GM23338 (cell line): ENCODE data around the gene ZDHHC13. TPM values are rescaled to one million over a fixed set of nuclear protein-coding genes. Genes with fewer than 3 reads are reported as not detected.

ENCODE experiments used
- ATAC-seq: fragments of 200-7000 bp; cut with Tn5 transposase; 3 replicates; pipeline ENCODE4 v1.9.1; 2020
- DNase-seq: peaks from one replicate; pipeline ENCODE4 v3.0.0-alpha.2; 2015; ENCODE audit warnings: low spot score
- H2AFZ ChIP-seq: fragments of 200-600 bp; sonication (generic); 2 replicates; pipeline ENCODE4 v1.8.0; 2016; ENCODE audit warnings: antibody characterized with exemption, mild to moderate bottlenecking, moderate library complexity
- H3F3A ChIP-seq: fragments of 200-600 bp; sonication (generic); replicated peaks from 2 replicates; pipeline ENCODE4 v1.8.0; 2017; ENCODE audit warnings: antibody characterized with exemption, mixed run types, low read depth
- H3K27ac ChIP-seq: fragments of 200-600 bp; sonication (generic); 2 replicates; pipeline ENCODE4 v1.6.1; 2016; ENCODE audit warnings: low read depth
- H3K27me3 ChIP-seq: fragments of 200-600 bp; sonication (generic); 2 replicates; pipeline ENCODE4 v1.8.0; 2016; ENCODE audit warnings: mild to moderate bottlenecking, mixed run types, moderate library complexity; ENCODE audit not compliant: insufficient read depth
- H3K36me3 ChIP-seq: fragments of 200-600 bp; sonication (generic); 2 replicates; pipeline ENCODE4 v1.8.0; 2016; ENCODE audit warnings: mild to moderate bottlenecking; ENCODE audit not compliant: insufficient read depth
- H3K4me1 ChIP-seq: fragments of 200-600 bp; sonication (generic); 2 replicates; pipeline ENCODE4 v1.8.0; 2016; ENCODE audit warnings: mild to moderate bottlenecking, moderate library complexity; ENCODE audit not compliant: insufficient read depth
- H3K4me2 ChIP-seq: fragments of 200-600 bp; sonication (generic); 2 replicates; pipeline ENCODE4 v1.7.1; 2017; ENCODE audit warnings: mixed run types
- H3K4me3 ChIP-seq: fragments of 200-600 bp; sonication (generic); 2 replicates; pipeline ENCODE4 v1.6.1; 2016; ENCODE audit warnings: mixed run types
- H3K79me2 ChIP-seq: fragments of 200-600 bp; sonication (generic); replicated peaks from 2 replicates; pipeline ENCODE4 v1.8.0; 2017; ENCODE audit warnings: mild to moderate bottlenecking; ENCODE audit not compliant: insufficient read depth
- H3K9me2 ChIP-seq: fragments of 200-600 bp; sonication (generic); 2 replicates; pipeline ENCODE4 v1.8.0; 2017; ENCODE audit not compliant: insufficient read depth
- H4K20me1 ChIP-seq: fragments of 200-600 bp; sonication (generic); replicated peaks from 2 replicates; pipeline ENCODE4 v1.8.0; 2017; ENCODE audit warnings: mild to moderate bottlenecking; ENCODE audit not compliant: insufficient read depth
- H3K27ac Mint-ChIP-seq: 2 replicates; pipeline ENCODE4 v1.8.0; 2020; ENCODE audit warnings: inconsistent platforms, mild to moderate bottlenecking, moderate library complexity, mixed read lengths
- H3K27me3 Mint-ChIP-seq: 3 replicates; pipeline ENCODE4 v1.8.0; 2022; ENCODE audit warnings: low read depth, mild to moderate bottlenecking, moderate library complexity, mixed read lengths, inconsistent platforms; ENCODE audit not compliant: insufficient read depth, poor library complexity
- H3K36me3 Mint-ChIP-seq: 3 replicates; pipeline ENCODE4 v1.8.0; 2021; ENCODE audit warnings: low read depth, mild to moderate bottlenecking, inconsistent platforms, moderate library complexity, mixed read lengths
- H3K4me1 Mint-ChIP-seq: 3 replicates; pipeline ENCODE4 v1.8.0; 2020; ENCODE audit warnings: mild to moderate bottlenecking, inconsistent platforms, mixed read lengths
- H3K4me3 Mint-ChIP-seq: 3 replicates; pipeline ENCODE4 v1.8.0; 2021; ENCODE audit warnings: moderate library complexity, mild to moderate bottlenecking, inconsistent platforms, mixed read lengths
- H3K9me3 Mint-ChIP-seq: 3 replicates; pipeline ENCODE4 v1.8.0; 2020; ENCODE audit warnings: moderate library complexity, mild to moderate bottlenecking, inconsistent platforms, mixed read lengths
- CREB1 ChIP-seq: fragments of 250-450 bp; sonication (Bioruptor Pico); IDR thresholded peaks from 2 replicates; pipeline ENCODE4 v1.5.0; 2020; ENCODE audit warnings: low read depth, mild to moderate bottlenecking, moderate library complexity
- EZH2 ChIP-seq: fragments of 200-600 bp; sonication (generic); IDR thresholded peaks from one replicate; pipeline ENCODE4 v1.8.0; 2017; ENCODE audit warnings: antibody characterized with exemption, mild to moderate bottlenecking, low read depth; ENCODE audit not compliant: unreplicated experiment
- EZH2phosphoT487 ChIP-seq: fragments of 200-600 bp; sonication (generic); IDR thresholded peaks from one replicate; pipeline ENCODE4 v1.8.1; 2018; ENCODE audit warnings: antibody characterized with exemption; ENCODE audit not compliant: unreplicated experiment
- JUNB ChIP-seq: IDR thresholded peaks from one replicate; pipeline ENCODE4 v1.6.1; 2016; ENCODE audit warnings: antibody characterized with exemption; ENCODE audit not compliant: unreplicated experiment
- NANOG ChIP-seq: IDR thresholded peaks from 2 replicates; pipeline ENCODE4 v1.6.1; 2016; ENCODE audit warnings: antibody characterized with exemption, borderline replicate concordance
- POLR2AphosphoS5 ChIP-seq: IDR thresholded peaks from 2 replicates; pipeline ENCODE4 v1.6.1; 2016; ENCODE audit warnings: antibody characterized with exemption, low read depth
- STAT1 ChIP-seq: IDR thresholded peaks from one replicate; pipeline ENCODE4 v1.6.1; 2016; ENCODE audit warnings: antibody characterized with exemption; ENCODE audit not compliant: unreplicated experiment
- ZNF114 ChIP-seq: fragments of 250-450 bp; sonication (Bioruptor Pico); IDR thresholded peaks from 2 replicates; pipeline ENCODE4 v1.5.0; 2020; ENCODE audit warnings: mild to moderate bottlenecking, moderate library complexity
- ZNF331 ChIP-seq: fragments of 250-450 bp; sonication (Bioruptor Pico); IDR thresholded peaks from 2 replicates; pipeline ENCODE4 v1.5.0; 2020; ENCODE audit warnings: low read depth, mild to moderate bottlenecking, moderate library complexity
- polyA plus RNA-seq: library from polyadenylated mRNA; unstranded; fragments of >200 nt; fragmentation: Nextera tagmentation; extraction: Ambion mirVana; gene quantifications from 2 replicates; pipeline ENCODE4 v1.2.1, GENCODE V29; 2016
- total RNA-seq: library from RNA; depleted of rRNA; stranded (reverse); fragments of >200 nt; shearing (Covaris generic); gene quantifications from 2 replicates; pipeline ENCODE4 v1.2.3, GENCODE V29; 2014
- TF ChIP-seq, protein P1 (sequence below): IDR thresholded peaks from one replicate; pipeline ENCODE4 v1.6.1; 2018; ENCODE audit warnings: antibody characterized with exemption; ENCODE audit not compliant: unreplicated experiment
- TF ChIP-seq, protein P2 (sequence below): IDR thresholded peaks from 2 replicates; pipeline ENCODE4 v1.6.1; 2016; ENCODE audit warnings: antibody characterized with exemption
- TF ChIP-seq, protein P3 (sequence below), 2 experiments: fragments of 200-600 bp in 1 of 2; sonication (generic) in 1 of 2; conservative IDR thresholded peaks; 2 replicates each; pipeline versions ENCODE4 v1.5.1 to v1.6.1; 2016 to 2017; ENCODE audit warnings: antibody characterized with exemption in 2 of 2, low read depth in 2 of 2, mild to moderate bottlenecking in 2 of 2, moderate library complexity in 1 of 2
- TF ChIP-seq, protein P4 (sequence below): fragments of 250-450 bp; sonication (Bioruptor Pico); IDR thresholded peaks from 2 replicates; pipeline ENCODE4 v1.5.0; 2020; ENCODE audit warnings: mild to moderate bottlenecking, moderate library complexity

The ZDHHC13 gene
- total and polyA plus RNA-seq, 2 experiments from 2014 or later = 21.0 to 27.7 TPM

DNA sequence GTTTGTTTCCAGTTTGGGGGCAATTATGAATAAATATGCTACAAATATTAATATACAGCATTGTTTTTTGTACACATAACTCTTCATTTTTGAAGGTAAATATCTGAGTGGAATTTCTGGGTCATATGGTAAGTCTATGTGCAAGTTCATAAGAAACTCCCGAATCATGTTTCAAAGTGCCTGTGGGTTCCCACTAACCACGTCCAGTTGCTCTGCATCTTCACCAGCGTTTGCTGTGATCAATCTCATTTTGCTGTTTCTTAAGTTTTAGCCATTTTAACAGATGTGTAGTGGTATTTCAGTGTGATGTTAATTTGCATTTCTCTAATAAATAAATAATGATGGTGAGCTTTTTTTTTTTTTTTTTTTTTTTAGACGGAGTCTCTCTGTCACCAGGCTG, 99.1 kb downstream of the ZDHHC13 start:
- Histone ChIP-seq H3K4me2 (no peak overlapping the region), H3K36me3 (no peaks in the 10 kb centered on the region), H3K27me3 (no peaks in the 10 kb centered on the region), H3K4me1 (no peaks in the 10 kb centered on the region), H3K27ac (no peak overlapping the region), H3K4me3 (no peak overlapping the region), H3K79me2 (no peaks in the 10 kb centered on the region), H4K20me1 (no peaks in the 10 kb centered on the region), H3K9me2 (no peaks in the 10 kb centered on the region), H2AFZ (no peak overlapping the region), H3F3A (no peaks in the 10 kb centered on the region)
- H3K27ac Mint-ChIP-seq = no peak overlapping the region
- H3K9me3 Mint-ChIP-seq = no peaks in the 10 kb centered on the region
- no peak overlapping the region for H3K4me3 Mint-ChIP-seq
- H3K4me1 Mint-ChIP-seq = no peaks in the 10 kb centered on the region; the same call in 1 of the 3 replicates
- H3K27me3 Mint-ChIP-seq = no peaks in the 10 kb centered on the region
- ATAC-seq = no peak
- TF ChIP-seq, protein P1, sequence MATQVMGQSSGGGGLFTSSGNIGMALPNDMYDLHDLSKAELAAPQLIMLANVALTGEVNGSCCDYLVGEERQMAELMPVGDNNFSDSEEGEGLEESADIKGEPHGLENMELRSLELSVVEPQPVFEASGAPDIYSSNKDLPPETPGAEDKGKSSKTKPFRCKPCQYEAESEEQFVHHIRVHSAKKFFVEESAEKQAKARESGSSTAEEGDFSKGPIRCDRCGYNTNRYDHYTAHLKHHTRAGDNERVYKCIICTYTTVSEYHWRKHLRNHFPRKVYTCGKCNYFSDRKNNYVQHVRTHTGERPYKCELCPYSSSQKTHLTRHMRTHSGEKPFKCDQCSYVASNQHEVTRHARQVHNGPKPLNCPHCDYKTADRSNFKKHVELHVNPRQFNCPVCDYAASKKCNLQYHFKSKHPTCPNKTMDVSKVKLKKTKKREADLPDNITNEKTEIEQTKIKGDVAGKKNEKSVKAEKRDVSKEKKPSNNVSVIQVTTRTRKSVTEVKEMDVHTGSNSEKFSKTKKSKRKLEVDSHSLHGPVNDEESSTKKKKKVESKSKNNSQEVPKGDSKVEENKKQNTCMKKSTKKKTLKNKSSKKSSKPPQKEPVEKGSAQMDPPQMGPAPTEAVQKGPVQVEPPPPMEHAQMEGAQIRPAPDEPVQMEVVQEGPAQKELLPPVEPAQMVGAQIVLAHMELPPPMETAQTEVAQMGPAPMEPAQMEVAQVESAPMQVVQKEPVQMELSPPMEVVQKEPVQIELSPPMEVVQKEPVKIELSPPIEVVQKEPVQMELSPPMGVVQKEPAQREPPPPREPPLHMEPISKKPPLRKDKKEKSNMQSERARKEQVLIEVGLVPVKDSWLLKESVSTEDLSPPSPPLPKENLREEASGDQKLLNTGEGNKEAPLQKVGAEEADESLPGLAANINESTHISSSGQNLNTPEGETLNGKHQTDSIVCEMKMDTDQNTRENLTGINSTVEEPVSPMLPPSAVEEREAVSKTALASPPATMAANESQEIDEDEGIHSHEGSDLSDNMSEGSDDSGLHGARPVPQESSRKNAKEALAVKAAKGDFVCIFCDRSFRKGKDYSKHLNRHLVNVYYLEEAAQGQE = no peak
- TF ChIP-seq, protein P2, sequence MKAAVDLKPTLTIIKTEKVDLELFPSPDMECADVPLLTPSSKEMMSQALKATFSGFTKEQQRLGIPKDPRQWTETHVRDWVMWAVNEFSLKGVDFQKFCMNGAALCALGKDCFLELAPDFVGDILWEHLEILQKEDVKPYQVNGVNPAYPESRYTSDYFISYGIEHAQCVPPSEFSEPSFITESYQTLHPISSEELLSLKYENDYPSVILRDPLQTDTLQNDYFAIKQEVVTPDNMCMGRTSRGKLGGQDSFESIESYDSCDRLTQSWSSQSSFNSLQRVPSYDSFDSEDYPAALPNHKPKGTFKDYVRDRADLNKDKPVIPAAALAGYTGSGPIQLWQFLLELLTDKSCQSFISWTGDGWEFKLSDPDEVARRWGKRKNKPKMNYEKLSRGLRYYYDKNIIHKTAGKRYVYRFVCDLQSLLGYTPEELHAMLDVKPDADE = no peak
- no peak for TF ChIP-seq CREB1 (CRISPR knock-in tag)
- no peak for TF ChIP-seq NANOG
- no peak for TF ChIP-seq ZNF114
- TF ChIP-seq, protein P3, sequence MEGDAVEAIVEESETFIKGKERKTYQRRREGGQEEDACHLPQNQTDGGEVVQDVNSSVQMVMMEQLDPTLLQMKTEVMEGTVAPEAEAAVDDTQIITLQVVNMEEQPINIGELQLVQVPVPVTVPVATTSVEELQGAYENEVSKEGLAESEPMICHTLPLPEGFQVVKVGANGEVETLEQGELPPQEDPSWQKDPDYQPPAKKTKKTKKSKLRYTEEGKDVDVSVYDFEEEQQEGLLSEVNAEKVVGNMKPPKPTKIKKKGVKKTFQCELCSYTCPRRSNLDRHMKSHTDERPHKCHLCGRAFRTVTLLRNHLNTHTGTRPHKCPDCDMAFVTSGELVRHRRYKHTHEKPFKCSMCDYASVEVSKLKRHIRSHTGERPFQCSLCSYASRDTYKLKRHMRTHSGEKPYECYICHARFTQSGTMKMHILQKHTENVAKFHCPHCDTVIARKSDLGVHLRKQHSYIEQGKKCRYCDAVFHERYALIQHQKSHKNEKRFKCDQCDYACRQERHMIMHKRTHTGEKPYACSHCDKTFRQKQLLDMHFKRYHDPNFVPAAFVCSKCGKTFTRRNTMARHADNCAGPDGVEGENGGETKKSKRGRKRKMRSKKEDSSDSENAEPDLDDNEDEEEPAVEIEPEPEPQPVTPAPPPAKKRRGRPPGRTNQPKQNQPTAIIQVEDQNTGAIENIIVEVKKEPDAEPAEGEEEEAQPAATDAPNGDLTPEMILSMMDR (conservative IDR thresholded peaks at IDR 0.05; ENCODE audit: low read depth in 2 of 2) = no peak
- no peak for TF ChIP-seq ZNF331 (CRISPR knock-in tag)
- no peak for TF ChIP-seq JUNB
- no peak for TF ChIP-seq STAT1
- TF ChIP-seq POLR2AphosphoS5 = no peak
- TF ChIP-seq EZH2phosphoT487 = no peak
- TF ChIP-seq, protein P4, sequence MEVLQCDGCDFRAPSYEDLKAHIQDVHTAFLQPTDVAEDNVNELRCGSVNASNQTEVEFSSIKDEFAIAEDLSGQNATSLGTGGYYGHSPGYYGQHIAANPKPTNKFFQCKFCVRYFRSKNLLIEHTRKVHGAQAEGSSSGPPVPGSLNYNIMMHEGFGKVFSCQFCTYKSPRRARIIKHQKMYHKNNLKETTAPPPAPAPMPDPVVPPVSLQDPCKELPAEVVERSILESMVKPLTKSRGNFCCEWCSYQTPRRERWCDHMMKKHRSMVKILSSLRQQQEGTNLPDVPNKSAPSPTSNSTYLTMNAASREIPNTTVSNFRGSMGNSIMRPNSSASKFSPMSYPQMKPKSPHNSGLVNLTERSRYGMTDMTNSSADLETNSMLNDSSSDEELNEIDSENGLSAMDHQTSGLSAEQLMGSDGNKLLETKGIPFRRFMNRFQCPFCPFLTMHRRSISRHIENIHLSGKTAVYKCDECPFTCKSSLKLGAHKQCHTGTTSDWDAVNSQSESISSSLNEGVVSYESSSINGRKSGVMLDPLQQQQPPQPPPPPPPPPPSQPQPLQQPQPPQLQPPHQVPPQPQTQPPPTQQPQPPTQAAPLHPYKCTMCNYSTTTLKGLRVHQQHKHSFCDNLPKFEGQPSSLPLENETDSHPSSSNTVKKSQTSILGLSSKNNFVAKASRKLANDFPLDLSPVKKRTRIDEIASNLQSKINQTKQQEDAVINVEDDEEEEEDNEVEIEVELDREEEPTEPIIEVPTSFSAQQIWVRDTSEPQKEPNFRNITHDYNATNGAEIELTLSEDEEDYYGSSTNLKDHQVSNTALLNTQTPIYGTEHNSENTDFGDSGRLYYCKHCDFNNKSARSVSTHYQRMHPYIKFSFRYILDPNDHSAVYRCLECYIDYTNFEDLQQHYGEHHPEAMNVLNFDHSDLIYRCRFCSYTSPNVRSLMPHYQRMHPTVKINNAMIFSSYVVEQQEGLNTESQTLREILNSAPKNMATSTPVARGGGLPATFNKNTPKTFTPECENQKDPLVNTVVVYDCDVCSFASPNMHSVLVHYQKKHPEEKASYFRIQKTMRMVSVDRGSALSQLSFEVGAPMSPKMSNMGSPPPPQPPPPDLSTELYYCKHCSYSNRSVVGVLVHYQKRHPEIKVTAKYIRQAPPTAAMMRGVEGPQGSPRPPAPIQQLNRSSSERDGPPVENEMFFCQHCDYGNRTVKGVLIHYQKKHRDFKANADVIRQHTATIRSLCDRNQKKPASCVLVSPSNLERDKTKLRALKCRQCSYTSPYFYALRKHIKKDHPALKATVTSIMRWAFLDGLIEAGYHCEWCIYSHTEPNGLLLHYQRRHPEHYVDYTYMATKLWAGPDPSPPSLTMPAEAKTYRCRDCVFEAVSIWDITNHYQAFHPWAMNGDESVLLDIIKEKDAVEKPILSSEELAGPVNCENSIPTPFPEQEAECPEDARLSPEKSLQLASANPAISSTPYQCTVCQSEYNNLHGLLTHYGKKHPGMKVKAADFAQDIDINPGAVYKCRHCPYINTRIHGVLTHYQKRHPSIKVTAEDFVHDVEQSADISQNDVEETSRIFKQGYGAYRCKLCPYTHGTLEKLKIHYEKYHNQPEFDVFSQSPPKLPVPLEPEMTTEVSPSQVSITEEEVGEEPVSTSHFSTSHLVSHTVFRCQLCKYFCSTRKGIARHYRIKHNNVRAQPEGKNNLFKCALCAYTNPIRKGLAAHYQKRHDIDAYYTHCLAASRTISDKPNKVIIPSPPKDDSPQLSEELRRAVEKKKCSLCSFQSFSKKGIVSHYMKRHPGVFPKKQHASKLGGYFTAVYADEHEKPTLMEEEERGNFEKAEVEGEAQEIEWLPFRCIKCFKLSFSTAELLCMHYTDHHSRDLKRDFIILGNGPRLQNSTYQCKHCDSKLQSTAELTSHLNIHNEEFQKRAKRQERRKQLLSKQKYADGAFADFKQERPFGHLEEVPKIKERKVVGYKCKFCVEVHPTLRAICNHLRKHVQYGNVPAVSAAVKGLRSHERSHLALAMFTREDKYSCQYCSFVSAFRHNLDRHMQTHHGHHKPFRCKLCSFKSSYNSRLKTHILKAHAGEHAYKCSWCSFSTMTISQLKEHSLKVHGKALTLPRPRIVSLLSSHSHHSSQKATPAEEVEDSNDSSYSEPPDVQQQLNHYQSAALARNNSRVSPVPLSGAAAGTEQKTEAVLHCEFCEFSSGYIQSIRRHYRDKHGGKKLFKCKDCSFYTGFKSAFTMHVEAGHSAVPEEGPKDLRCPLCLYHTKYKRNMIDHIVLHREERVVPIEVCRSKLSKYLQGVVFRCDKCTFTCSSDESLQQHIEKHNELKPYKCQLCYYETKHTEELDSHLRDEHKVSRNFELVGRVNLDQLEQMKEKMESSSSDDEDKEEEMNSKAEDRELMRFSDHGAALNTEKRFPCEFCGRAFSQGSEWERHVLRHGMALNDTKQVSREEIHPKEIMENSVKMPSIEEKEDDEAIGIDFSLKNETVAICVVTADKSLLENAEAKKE (CRISPR knock-in tag) = no peak
- no peak for TF ChIP-seq EZH2
- H3K36me3 Mint-ChIP-seq = no peaks in the 10 kb centered on the region
- no peak for DNase-seq
